Measurements from ENCODE around the gene RPL28.

- TF ChIP-seq CTCF (IDR thresholded peaks at IDR 0.05) (no peak), POLR2A (IDR thresholded peaks at IDR 0.05) (no peak)
Observed at GRCh38 chr19:55373993-55374757, 11.6 kb upstream of the RPL28 start.
